ENCODE results near the gene GADD45GIP1.

GRCh38 chr19:12997967-12998940 lies 41.2 kb upstream of the GADD45GIP1 start:
- no peak for TF ChIP-seq CTCF (IDR thresholded peaks at IDR 0.05)
- no peak for TF ChIP-seq POLR2AphosphoS5 (IDR thresholded peaks at IDR 0.05)
